Measurements from ENCODE around the gene CDIPT.

Gene CDIPT

DNA sequence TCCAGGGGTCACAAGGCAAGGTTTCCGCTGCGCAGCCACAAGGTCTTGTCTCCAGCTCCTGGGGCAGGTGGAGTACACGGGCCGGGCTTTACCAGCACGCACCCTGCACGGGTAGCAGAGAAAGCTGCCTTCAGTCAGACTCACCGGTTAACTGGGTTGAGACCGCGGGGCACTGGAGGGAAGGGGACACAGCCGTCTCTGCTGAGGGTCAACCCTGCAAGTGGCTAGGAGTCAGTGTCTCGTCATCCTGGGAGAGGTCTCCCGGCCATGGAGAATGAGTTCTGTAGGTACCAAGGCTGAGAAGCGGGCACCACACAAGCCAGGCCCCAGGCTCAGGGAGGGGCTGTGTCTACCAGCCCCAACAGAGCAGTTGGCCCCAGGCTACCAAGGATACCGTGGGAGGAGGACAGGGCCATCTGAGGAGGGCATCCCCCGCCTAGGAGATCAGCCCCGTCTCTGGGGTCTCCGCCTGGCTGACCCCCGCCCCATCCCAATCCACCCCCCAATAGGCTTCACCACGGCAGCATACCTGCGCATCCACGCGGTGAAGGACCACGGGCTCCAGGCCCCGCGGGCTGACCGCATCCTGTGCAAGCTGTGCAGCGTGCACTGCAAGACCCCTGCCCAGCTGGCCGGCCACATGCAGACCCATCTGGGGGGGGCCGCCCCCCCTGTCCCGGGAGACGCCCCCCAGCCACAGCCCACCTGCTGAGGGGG is 53.8 kb downstream of the CDIPT start:
- DNase-seq = no peak
